ES-I3 (cell line): ENCODE measurements around the gene SYNJ2.
"Not testable (repeated sequence)": the region's sequence is repeated elsewhere in the genome, so short reads cannot be mapped to it uniquely, and the experiment has no call there.

Experiments used
- H3K36me3 ChIP-seq: 2 replicates; pipeline ENCODE4 v1.6.1; 2013; ENCODE audit warnings: mild to moderate bottlenecking, low read length, control low read depth, moderate library complexity; ENCODE audit not compliant: insufficient read depth
- H3K4me1 ChIP-seq: 2 replicates; pipeline ENCODE4 v1.6.1; 2013; ENCODE audit warnings: mild to moderate bottlenecking, control low read depth, low read length; ENCODE audit not compliant: insufficient read depth
- H3K9ac ChIP-seq: 2 replicates; pipeline ENCODE4 v1.6.1; 2013; ENCODE audit warnings: low read depth, mild to moderate bottlenecking, low read length, moderate library complexity
- H3K9me3 ChIP-seq: 2 replicates; pipeline ENCODE4 v1.6.1; 2013; ENCODE audit warnings: mild to moderate bottlenecking, low read length, moderate library complexity; ENCODE audit not compliant: control insufficient read depth, insufficient read depth

Gene SYNJ2

DNA sequence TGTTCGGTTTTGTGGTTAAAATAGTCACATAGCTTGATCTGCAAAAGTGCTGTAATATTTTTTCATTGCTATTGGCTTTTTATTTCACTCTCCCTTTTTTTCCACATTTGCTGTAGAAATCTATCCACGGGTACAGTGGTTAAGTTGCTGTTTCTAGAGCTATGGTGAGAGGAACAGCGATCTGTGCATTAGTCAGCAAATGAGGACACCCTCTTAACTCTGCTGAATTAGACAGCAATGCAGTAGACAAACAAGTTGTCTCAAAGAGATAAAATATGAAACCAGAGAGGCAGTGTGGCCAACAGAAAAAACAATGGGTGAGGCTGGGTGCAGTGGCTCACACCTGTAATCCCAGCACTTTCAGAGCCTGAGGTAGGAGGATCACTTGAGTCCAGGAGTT lies 17.6 kb upstream of the SYNJ2 start:
- Histone ChIP-seq H3K9ac (no peak overlapping the region), H3K4me1 (peaks cover 8% of the 10 kb centered on the region; the same call in 1 of the 2 replicates), H3K36me3 (no peaks in the 10 kb centered on the region), H3K9me3 (peaks cover 3% of the 10 kb centered on the region; the same call in 1 of the 2 replicates)

DNA sequence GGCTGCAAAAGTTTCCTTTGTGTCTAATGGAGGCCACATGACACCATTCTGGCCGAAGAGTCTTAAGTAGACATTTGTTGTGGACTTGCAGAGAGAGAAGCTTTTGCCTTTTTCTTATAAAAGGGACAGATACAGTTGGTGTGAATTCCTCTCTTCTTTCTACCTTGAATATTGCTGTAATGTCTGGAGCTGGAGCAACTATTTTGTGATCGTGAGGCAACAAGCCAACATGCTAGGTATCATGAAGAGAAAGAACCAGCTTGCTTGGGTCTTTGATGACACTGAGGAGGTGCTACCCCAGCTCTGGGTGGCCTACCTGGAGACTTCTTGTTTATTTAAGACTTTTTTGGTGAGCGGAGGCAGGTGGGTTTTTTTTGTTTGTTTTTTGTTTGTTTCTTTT lies 16.3 kb upstream of the SYNJ2 start:
- H3K36me3 ChIP-seq = no peaks in the 10 kb centered on the region
- H3K9ac ChIP-seq = no peak overlapping the region
- peaks cover 11% of the 10 kb centered on the region; the same call in 1 of the 2 replicates for H3K4me1 ChIP-seq
- H3K9me3 ChIP-seq = no peaks in the 10 kb centered on the region

DNA sequence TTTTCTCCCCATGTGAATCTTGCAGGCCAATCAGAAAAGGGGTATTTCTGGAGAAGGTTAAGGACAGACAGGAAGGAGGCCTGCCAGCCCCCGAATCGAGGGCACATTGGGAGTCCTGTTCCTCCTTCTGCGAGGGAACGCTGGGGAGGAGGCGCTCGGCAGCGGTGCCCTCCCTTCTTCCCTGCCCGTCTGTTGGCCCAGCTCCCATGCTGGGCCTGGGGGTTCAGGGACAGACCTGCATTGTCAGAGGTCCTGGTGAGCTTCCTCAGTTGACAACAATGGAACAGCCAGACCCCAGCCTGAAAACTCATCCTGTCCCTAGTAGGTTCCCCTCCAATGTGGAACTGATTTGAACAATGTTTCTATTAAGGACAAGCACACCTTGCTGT lies 15.1 kb upstream of the SYNJ2 start:
- Histone ChIP-seq H3K9ac (no peak overlapping the region), H3K4me1 (peaks cover 11% of the 10 kb centered on the region; the same call in 1 of the 2 replicates)

DNA sequence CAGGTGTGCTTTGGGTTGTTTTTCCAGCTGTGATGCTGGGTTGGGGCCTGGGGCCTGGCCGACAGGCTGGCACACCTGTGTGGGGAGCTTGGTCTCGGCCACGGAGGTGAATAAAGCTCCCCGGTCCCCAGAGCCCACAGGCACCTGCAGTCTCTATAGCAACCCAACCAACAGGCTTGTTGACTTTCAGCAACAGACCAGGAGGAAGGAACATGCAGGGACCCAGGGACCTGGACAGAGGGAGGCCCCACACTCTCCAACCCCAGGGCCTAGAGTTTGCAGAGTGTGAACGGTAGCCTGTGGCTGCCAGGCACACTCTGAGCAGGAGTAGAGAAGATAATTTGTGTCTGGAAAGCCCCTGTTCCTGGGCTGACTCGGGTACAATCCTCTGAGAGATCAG lies 14.6 kb upstream of the SYNJ2 start:
- Histone ChIP-seq H3K36me3 (no peaks in the 10 kb centered on the region), H3K9ac (no peak overlapping the region), H3K9me3 (no peaks in the 10 kb centered on the region), H3K4me1 (peaks cover 11% of the 10 kb centered on the region; the same call in 1 of the 2 replicates)

More for the DNA sequence above, 15.1 kb upstream of the SYNJ2 start:
- no peaks in the 10 kb centered on the region for H3K9me3 ChIP-seq
- H3K36me3 ChIP-seq = no peaks in the 10 kb centered on the region

DNA sequence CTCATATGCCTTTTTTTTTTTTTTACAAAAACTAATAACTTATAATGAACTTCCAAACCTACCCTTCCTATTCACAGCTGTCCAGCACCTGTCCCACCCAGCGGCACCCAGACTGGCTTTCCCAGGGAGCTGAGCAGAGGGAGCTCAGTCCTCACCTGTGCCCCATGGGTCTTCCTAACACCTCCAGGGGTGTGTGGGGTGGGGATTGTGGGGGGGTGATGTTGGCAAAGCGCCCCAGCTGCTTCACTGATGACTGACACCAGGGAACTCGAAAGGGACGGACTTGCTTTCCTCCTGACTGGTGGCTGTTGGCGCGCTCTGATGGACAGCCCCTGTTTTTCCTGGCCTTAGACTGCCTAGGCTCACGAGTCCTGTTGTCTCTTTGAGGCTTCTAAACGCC lies 14.2 kb upstream of the SYNJ2 start:
- no peaks in the 10 kb centered on the region for H3K36me3 ChIP-seq
- peaks cover 11% of the 10 kb centered on the region; the same call in 1 of the 2 replicates for H3K4me1 ChIP-seq
- no peak overlapping the region for H3K9ac ChIP-seq
- H3K9me3 ChIP-seq = no peaks in the 10 kb centered on the region

DNA sequence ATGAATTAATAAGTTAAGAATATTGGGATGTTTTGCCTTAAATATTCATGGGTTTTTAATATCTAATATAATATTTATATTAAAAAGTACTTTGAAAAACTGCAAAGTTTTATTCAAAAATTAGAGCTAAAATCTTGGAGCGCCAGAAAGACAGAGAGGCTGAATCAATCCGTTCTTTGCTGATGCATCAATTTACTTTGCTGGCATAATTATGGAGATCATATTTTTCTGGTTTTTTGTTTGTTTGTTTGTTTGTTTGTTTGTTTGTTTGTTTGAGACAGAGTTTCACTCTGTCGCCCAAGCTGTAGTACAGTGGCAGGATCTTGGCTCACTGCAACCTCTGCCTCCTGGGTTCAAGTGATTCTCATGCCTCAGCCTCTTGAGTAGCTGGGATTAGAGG lies 9.5 kb upstream of the SYNJ2 start:
- not testable (repeated sequence) for H3K4me1 ChIP-seq, H3K9me3 ChIP-seq, H3K36me3 ChIP-seq, H3K9ac ChIP-seq

DNA sequence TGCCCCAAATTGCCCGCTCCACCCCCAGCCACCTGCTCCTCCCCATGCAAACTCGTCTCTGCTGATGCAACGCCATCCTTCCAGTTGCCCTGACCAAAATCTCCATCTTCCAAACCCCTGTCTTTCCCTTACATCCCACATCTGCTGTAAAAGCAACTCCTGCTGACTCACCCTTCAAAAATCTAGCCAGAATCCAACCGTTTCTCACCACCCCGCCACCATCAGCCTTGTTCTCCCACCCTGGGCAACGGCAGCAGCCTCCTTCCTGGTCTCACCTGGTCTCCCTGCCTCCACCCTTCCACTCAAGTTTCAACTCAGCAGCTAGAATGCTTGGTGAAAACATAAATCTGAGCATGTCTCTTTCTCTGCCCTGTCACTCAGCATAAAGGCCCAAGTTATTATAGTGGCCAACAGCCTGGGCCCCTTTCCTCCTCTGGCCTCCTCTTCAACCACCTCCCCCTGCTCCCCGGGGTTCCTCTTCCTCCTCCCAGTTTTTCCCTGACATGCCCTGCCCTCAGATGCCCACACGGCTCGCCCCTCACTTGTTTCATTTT lies 7.2 kb upstream of the SYNJ2 start:
- H3K4me1 ChIP-seq = peaks cover 3% of the 10 kb centered on the region; the same call in 1 of the 2 replicates
- no peaks in the 10 kb centered on the region for H3K9me3 ChIP-seq
- no peaks in the 10 kb centered on the region for H3K36me3 ChIP-seq
- no peak overlapping the region for H3K9ac ChIP-seq

DNA sequence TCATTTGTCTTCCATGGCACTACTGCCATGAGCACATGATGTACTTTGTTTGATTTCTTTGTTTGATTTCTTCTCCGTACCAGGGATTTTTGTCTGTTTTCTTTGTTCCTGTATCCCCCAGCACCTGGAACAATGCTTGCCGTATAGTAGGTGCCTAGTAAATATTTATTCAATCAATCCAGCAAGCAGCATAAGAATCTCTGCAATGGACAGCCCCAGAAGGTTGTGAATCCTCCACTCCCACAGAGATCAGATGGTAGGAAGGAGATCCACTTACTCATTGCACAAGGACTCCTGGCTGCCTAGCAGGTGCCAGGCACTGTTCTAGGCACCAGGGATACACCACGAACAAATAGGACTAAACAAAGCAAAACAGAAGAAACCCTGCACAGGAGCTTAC lies 6.7 kb upstream of the SYNJ2 start:
- H3K4me1 ChIP-seq = peaks cover 3% of the 10 kb centered on the region; the same call in 1 of the 2 replicates
- no peak overlapping the region for H3K9ac ChIP-seq
- H3K36me3 ChIP-seq = no peaks in the 10 kb centered on the region
- no peaks in the 10 kb centered on the region for H3K9me3 ChIP-seq

DNA sequence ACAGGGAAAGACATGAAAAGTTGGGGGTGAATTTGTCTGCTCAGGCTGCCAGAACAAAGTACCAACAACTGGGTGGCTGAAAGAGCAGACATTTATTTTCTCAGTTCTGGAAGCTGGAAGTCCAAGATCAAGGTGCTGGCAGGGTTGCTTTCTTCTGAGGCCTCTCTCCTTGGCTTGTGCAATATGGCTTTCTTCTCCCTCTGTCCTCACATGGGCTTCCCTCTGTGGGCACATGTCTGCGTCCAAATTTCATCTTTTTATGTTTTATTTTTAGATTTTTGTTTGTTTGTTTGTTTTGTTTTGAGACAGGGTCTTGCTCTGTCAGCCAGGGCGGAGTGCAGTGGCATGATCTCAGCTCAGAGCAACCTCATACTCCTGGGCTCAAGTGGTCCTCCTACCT lies 6.2 kb upstream of the SYNJ2 start:
- Histone ChIP-seq H3K36me3 (no peaks in the 10 kb centered on the region), H3K4me1 (peaks cover 3% of the 10 kb centered on the region; the same call in 1 of the 2 replicates), H3K9ac (no peak overlapping the region), H3K9me3 (no peaks in the 10 kb centered on the region)

DNA sequence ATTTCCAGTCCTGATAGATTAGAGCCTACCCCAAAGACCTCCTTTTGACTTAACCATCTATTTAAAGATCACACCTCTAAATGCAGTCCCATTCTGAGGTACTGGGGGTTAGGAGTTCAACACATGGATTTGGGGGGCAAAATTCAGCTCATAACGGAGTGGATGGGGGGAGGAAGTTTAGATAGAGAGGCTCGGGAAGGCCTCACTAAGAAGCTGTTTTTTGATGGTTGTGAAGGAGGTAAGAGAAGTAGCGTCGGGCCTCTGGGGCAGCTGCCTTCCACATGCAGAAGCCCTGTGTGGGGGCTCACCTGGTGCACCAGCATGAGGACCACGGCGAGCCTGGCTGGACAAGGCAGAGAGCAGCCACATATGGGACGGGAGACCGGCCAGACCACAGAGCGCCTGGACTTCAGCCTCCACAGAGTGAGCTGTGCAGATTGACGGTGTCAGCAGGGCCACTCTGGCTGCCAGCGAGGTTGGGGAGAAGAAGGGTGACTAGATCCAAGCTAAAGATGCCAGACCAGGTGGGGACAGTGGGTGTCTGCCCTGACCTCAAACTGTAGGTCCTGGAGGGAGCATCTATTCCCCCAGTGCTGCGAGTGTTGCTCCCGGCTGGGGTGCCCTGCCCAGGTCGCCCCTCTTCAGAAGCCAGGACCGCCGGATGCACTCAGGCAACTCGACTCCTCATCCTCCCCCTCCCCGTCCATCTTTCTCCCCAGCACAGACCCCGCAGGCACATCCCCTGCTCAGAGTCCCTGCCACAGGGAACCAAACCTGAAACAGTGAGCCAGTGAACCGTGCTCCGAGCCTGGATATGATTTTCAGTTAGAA lies 5.1 kb upstream of the SYNJ2 start:
- H3K9me3 ChIP-seq = no peaks in the 10 kb centered on the region
- H3K4me1 ChIP-seq = peaks cover 3% of the 10 kb centered on the region; the same call in 1 of the 2 replicates
- no peaks in the 10 kb centered on the region for H3K36me3 ChIP-seq
- H3K9ac ChIP-seq = no peak overlapping the region

DNA sequence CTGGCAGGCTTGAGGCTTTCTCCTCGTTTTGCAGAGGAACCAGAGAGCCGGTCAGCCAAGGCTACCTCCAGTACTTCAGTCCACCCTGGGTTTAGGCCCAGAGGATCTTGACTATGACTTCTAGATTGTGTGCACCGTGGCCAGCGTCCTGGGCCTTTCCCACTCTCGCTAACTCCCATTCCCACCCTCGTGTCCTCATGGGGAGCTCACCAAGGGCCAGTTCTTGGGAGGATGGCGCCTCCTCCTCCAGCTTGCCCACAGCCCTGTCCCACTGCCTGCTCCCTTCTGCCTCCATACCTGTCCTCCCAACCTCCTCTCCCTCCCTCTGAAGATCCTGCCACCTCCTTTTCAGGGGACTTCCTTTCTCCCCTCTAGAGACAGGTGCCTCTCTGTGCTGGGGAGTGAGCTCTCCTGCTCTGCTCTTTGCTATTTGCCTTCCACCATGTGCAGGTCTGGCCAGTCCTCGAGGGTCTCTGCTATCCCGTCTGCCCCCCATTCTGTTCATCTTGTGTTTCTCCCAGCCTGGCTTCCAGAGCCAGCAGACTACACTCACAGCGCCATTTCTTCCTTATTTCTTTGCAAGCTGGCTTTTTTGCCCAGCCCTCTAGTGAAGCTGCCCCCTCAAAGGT lies 4.4 kb upstream of the SYNJ2 start:
- peaks cover 3% of the 10 kb centered on the region; the same call in 1 of the 2 replicates for H3K4me1 ChIP-seq
- no peaks in the 10 kb centered on the region for H3K36me3 ChIP-seq
- no peak overlapping the region for H3K9ac ChIP-seq
- H3K9me3 ChIP-seq = no peaks in the 10 kb centered on the region

DNA sequence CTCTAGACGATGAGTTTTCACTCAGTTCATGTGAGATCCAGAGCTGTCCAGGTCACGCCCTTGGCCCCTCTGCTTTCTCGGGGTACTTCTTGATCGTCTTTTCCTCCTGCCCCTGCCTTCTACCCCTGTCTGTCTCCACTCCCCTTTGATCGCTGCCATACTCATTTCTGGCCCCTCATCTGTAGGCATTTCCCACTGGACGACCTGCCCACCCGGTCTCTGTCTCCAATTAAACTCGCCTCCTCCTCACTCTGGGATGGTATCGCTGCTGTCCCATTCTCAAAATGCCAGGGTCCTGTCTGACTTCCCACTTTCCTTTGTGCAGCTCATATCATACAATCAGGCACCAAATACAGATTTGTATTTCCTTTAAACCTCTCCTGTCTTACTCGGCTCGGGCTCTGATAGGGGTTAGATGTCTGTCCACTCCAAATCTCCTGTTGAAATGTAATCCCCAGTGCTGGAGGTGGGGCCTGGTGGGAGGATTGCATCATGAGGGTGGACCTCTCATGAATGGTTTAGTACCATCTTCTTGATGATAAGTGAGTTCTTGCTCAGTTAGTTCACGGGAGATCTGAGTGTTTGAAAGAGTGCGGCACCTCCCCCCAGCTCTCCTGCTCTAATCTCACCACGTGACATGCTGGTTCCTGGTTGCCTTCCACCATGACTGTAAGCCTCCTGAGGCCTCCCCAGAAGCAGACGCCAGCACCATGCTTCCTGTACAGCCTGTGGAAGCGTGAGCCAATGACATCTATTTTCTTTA lies 3.5 kb upstream of the SYNJ2 start:
- Histone ChIP-seq H3K9me3 (no peaks in the 10 kb centered on the region), H3K4me1 (peaks cover 3% of the 10 kb centered on the region; the same call in 1 of the 2 replicates), H3K9ac (no peak overlapping the region), H3K36me3 (no peaks in the 10 kb centered on the region)

DNA sequence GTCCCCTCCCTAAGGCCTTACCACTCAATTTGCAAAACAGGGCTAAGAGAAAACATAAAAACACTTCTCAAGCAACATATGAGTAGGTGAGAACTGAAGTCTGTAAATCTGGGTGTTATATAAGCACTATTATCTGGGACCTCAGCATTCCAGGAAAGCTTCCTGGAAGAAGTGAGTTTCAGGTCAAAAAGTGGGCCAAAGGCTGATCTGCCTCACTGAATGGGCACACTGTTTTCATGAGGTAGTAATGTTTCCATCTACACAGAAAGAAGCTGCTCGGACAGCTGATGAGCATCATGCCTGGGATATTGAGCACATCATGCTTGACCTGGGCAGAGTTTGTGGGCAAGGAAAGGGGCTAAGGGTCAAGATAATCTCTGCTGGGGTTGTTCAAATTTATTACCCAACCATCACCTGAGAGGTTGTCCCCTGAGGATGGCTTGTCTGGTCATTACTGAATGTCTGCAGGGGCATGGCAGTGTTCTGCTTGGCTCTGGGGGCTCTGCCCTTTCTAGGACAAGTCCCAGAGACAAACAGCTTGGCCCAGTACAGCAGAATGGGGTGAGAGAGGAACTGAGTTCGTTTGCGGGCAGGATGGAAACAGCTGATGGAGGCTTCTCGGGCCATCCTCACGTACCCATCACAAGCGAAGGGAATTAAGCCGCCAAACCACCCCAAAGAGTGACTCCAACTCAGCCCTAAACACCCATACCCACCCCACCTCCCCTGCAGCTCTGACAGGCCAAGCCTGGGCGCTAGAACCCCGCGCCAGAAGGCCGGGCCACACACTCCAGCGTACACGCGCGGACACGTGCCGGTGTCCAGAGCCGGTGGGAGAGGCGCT lies 1.2 kb upstream of the SYNJ2 start:
- Histone ChIP-seq H3K9ac (peak overlapping the region; percentile 68; the same call in 1 of the 2 replicates), H3K36me3 (no peaks in the 10 kb centered on the region), H3K4me1 (peaks cover 14% of the 10 kb centered on the region), H3K9me3 (no peaks in the 10 kb centered on the region)

DNA sequence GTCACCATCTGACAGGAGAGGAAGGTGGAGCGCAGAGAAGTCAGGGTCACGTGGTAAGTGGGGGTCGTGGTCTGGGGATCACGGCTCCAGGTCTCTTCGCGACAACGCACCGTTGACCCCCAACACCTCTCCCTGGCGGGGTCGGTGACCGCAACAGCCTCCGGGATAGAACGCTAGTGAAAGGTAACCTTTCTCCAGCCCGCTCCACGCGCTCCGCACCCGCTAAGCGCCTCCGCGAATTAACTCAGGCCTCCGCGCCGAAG lies 600 bp upstream of the SYNJ2 start:
- Histone ChIP-seq H3K36me3 (no peaks in the 10 kb centered on the region), H3K4me1 (peaks cover 20% of the 10 kb centered on the region), H3K9me3 (no peaks in the 10 kb centered on the region), H3K9ac (peak overlapping the region; percentile 68; the same call in 1 of the 2 replicates)
